Upper lobe of right lung (tissue), 1 donor: ENCODE results near the gene TCF7L1. TPM values are rescaled to one million over a fixed set of nuclear protein-coding genes. Genes with fewer than 3 reads are reported as not detected.

Experiments
- ATAC-seq: fragments of 200-7000 bp; cut with Tn5 transposase; one replicate; pipeline ENCODE4 v1.9.1; 2020; ENCODE audit warnings: mild to moderate bottlenecking, moderate library complexity
- DNase-seq: peaks from one replicate; pipeline ENCODE4 v3.0.0-alpha.2; 2020
- H3K27ac ChIP-seq: fragments of 200-600 bp; one replicate; pipeline ENCODE4 v1.8.0; 2022
- H3K27me3 ChIP-seq: fragments of 200-600 bp; one replicate; pipeline ENCODE4 v1.8.0; 2022; ENCODE audit warnings: mild to moderate bottlenecking
- H3K36me3 ChIP-seq: fragments of 200-600 bp; one replicate; pipeline ENCODE4 v1.8.0; 2022
- H3K4me1 ChIP-seq: fragments of 200-600 bp; one replicate; pipeline ENCODE4 v1.8.0; 2022
- H3K4me3 ChIP-seq: fragments of 200-600 bp; one replicate; pipeline ENCODE4 v1.8.0; 2022; ENCODE audit warnings: mild to moderate bottlenecking
- H3K9me3 ChIP-seq: fragments of 200-600 bp; one replicate; pipeline ENCODE4 v1.8.0; 2022
- intact Hi-C: fragments of 100-400 bp; cut with DNase I; formaldehyde crosslinking; loops from one replicate; pipeline ENCODE4 v1.11.0; 2022
- total RNA-seq: library from RNA; stranded (reverse); fragmentation: NEBNext Ultra II Directional; extraction: Animal tissue kit (Norgen Biotek cat#: 25700); gene quantifications from one replicate; pipeline ENCODE4 v1.2.1, GENCODE V29; 2021
- TF ChIP-seq, protein P1 (sequence below): fragments of 200-600 bp; IDR thresholded peaks from one replicate; pipeline ENCODE4 v1.8.0; 2022; ENCODE audit warnings: antibody characterized with exemption
- donor health status: DM: no; HTN: yes; CAD: no; lungs with severe emphysema.

Gene TCF7L1
- total RNA-seq, 1 donor from 2014 or later: 21.1 TPM

DNA sequence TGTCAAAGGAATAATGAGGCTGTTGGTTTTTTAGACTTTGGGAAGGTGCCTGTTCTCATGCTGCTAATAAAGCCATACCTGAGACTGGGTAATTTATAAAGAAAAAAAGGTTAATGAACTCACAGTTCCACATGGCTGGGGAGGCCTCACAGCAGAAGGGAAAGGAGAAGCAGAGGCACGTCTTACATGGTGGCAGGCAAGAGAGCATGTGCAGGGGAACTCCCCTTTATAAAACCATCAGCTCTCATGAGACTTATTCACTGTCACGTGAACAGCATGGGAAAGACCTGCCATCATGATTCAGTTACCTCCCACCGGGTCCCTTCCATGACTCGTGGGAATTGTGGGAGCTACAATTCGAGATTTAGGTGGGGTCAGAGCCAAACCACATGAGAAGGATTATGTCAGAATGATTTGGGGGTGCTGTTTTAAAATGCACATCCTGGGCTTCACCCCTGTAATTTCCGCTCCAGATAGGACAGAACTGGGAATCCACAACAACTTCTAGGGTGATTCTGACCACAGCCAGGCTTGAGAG, 37.8 kb downstream of the TCF7L1 start:
- no peaks in the 10 kb centered on the region for H3K9me3 ChIP-seq
- intact Hi-C loops: no loop called here
- no peak for ATAC-seq
- TF ChIP-seq, protein P1, sequence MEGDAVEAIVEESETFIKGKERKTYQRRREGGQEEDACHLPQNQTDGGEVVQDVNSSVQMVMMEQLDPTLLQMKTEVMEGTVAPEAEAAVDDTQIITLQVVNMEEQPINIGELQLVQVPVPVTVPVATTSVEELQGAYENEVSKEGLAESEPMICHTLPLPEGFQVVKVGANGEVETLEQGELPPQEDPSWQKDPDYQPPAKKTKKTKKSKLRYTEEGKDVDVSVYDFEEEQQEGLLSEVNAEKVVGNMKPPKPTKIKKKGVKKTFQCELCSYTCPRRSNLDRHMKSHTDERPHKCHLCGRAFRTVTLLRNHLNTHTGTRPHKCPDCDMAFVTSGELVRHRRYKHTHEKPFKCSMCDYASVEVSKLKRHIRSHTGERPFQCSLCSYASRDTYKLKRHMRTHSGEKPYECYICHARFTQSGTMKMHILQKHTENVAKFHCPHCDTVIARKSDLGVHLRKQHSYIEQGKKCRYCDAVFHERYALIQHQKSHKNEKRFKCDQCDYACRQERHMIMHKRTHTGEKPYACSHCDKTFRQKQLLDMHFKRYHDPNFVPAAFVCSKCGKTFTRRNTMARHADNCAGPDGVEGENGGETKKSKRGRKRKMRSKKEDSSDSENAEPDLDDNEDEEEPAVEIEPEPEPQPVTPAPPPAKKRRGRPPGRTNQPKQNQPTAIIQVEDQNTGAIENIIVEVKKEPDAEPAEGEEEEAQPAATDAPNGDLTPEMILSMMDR: no peak
- H3K4me1 ChIP-seq: peaks cover 28% of the 10 kb centered on the region
- no peaks in the 10 kb centered on the region for H3K27me3 ChIP-seq
- peak; percentile 2 for DNase-seq
- H3K4me3 ChIP-seq: no peak overlapping the region
- no peak overlapping the region for H3K27ac ChIP-seq
- H3K36me3 ChIP-seq: no peaks in the 10 kb centered on the region

DNA sequence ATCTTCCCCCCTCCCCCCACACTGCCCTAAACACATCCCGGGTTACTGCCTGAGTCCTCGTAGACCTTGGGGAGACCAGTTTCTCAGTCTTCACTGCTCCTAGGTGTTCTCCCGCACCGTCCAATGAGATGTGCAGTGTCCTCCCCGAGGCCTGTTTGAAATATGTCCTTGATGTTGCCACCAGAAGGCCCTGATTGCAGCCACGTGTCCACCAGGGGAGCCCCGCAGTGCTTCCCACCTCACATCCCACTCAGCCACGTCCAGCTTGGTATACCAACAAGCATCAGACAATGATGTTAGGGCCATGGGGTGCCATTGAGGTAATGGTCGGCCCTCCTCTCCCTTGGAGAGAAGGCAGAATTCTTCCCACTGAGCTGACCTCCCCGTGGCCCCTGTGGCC, 38.7 kb downstream of the TCF7L1 start:
- Histone ChIP-seq H3K27me3 (no peaks in the 10 kb centered on the region), H3K36me3 (no peaks in the 10 kb centered on the region), H3K4me1 (peaks cover 35% of the 10 kb centered on the region), H3K9me3 (no peaks in the 10 kb centered on the region), H3K27ac (no peak overlapping the region), H3K4me3 (no peak overlapping the region)
- intact Hi-C loops: no loop called here
- TF ChIP-seq, protein P1: no peak
- peak; percentile 39 for DNase-seq
- ATAC-seq: no peak

DNA sequence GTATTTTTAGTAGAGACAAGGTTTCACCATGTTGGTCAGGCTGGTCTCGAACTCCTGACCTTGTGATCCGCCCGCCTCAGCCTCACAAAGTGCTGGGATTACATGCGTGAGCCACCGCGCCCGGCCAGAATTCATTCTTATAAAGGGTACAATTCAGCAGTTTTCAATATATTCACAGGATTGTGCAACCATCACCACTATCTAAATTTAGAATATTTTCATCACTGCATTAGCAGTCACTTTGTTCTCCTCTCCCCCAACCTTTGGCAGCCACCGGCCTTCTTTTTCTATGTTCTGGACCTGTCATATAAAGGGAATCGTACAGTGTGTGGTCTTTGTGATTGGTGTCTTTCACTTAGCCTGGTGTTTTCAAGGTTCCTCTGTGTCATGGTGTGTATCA, 40.7 kb downstream of the TCF7L1 start:
- H3K4me3 ChIP-seq: no peak overlapping the region
- DNase-seq (no peak), ATAC-seq (no peak)
- H3K4me1 ChIP-seq: peaks cover 31% of the 10 kb centered on the region
- no peaks in the 10 kb centered on the region for H3K27me3 ChIP-seq
- intact Hi-C loops: no loop called here
- H3K9me3 ChIP-seq: no peaks in the 10 kb centered on the region
- no peak overlapping the region for H3K27ac ChIP-seq
- no peaks in the 10 kb centered on the region for H3K36me3 ChIP-seq
- TF ChIP-seq, protein P1: no peak

DNA sequence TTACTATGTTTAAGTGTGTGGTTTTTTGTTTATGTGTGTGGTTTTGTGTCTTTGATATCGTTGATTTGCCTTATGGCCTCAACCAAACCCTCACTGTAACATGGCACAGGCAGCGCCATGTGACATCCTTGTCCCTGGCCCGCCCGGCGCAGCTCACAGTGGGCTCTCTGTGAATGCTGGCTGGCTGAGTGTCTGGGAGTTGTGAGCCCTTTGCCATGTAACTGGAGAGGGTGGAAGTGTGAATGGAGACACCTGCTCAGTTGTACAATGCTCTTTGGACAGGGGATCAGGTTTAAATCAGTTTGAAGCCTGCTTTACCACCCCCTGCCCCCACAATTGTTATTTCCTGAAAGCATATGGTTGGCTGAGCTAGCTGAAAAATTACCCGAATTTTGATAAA, 41.8 kb downstream of the TCF7L1 start:
- ATAC-seq (no peak), DNase-seq (peak; percentile 33)
- Histone ChIP-seq H3K27me3 (no peaks in the 10 kb centered on the region), H3K4me1 (peaks cover 36% of the 10 kb centered on the region), H3K27ac (no peak overlapping the region), H3K4me3 (no peak overlapping the region), H3K36me3 (no peaks in the 10 kb centered on the region), H3K9me3 (no peaks in the 10 kb centered on the region)
- intact Hi-C loops: no loop called here
- TF ChIP-seq, protein P1: no peak

DNA sequence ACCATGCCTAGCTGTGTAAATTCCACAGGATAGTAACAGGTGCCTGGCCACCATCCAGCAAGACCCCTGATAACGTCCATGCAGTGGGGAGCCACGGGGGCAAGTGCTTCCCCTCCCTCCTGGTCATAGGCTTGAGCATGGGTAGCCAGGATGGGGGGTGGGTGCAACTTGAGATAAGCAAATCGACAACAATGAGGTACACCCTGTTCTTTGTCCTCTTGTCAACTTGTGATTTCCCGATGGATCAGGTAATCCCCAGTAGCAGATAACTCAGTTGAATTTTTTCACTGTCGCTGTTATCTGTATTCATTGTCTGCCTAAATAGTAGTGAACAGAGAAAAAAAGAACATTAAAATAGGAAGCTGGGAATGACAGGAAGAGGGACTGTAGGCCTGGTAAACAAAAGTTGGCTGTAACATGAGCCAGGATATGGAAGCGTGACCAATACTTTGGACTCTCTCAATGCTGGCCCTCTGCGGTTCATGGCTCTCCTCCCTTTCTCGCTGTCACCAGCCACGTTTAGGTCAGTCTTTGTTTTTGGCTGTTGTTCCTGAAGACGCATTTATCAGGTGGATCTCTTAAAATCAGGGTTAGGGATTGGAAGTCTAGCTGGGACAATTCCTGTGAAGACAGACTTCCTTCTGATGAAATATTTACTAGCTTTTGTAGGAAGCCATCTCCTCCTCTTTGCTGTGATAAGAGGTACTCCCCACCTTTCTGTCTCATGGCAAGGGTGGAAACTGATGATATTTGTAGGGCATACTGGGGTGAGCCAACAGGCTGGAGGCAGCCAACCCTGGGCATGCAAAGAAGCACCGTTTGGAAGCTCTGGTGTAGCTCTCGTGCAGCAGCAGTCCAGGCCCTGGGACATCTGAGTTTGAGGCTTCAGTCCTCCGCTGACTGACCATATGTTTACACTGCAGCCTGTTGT, 42.4 kb downstream of the TCF7L1 start:
- ATAC-seq: peak; percentile 20

More for the DNA sequence above, 42.4 kb downstream of the TCF7L1 start:
- intact Hi-C loops: no loop called here
- Histone ChIP-seq H3K27ac (no peak overlapping the region), H3K9me3 (no peaks in the 10 kb centered on the region), H3K36me3 (no peaks in the 10 kb centered on the region), H3K27me3 (no peaks in the 10 kb centered on the region), H3K4me3 (no peak overlapping the region), H3K4me1 (peaks cover 43% of the 10 kb centered on the region)
- TF ChIP-seq, protein P1: no peak
- DNase-seq: peak; percentile 26
